Fibroblast of mammary gland (primary cell): ENCODE results near the gene FBXL7.

Experiments
- DNase-seq: peaks from one replicate; pipeline ENCODE4 v3.0.0-alpha.2; 2010; ENCODE audit warnings: low read depth
- H3K4me3 ChIP-seq: 2 replicates; pipeline ENCODE4 v1.5.1; 2011; ENCODE audit warnings: low read depth, mild to moderate bottlenecking, low read length, moderate library complexity; ENCODE audit not compliant: control insufficient read depth
- CTCF ChIP-seq: conservative IDR thresholded peaks from 2 replicates; pipeline ENCODE4 v1.5.1; 2011; ENCODE audit warnings: low read depth, low read length, inconsistent platforms; ENCODE audit not compliant: control insufficient read depth, insufficient read depth

FBXL7 gene

GRCh38 chr5:15609076-15609725, 109.2 kb downstream of the FBXL7 start:
- DNase-seq: no peak
- TF ChIP-seq CTCF: no peak

GRCh38 chr5:15610216-15610615, 110.2 kb downstream of the FBXL7 start:
- H3K4me3 ChIP-seq: no peak overlapping the region
- TF ChIP-seq CTCF: no peak
- DNase-seq: no peak

More at GRCh38 chr5:15609076-15609725, 109.2 kb downstream of the FBXL7 start:
- H3K4me3 ChIP-seq: no peak overlapping the region

GRCh38 chr5:15611008-15611407, 111.0 kb downstream of the FBXL7 start:
- H3K4me3 ChIP-seq: no peak overlapping the region
- DNase-seq: no peak
- TF ChIP-seq CTCF: no peak

- TF ChIP-seq CTCF: no peak
- no peak for DNase-seq
- H3K4me3 ChIP-seq: no peak overlapping the region
These were observed 113.1 kb downstream of the FBXL7 start for GRCh38 chr5:15612915-15613635.

GRCh38 chr5:15614679-15615078, 114.7 kb downstream of the FBXL7 start:
- no peak for DNase-seq
- H3K4me3 ChIP-seq: no peak overlapping the region
- no peak for TF ChIP-seq CTCF

- DNase-seq: peak; percentile 65
- no peak for TF ChIP-seq CTCF
- no peak overlapping the region for H3K4me3 ChIP-seq
These were observed 115.9 kb downstream of the FBXL7 start for GRCh38 chr5:15615859-15616258.
